Fibroblast of mammary gland (primary cell): ENCODE data around the gene GRM3.

Source experiments
- DNase-seq: peaks from one replicate; pipeline ENCODE4 v3.0.0-alpha.2; 2010; ENCODE audit warnings: low read depth
- H3K4me3 ChIP-seq: 2 replicates; pipeline ENCODE4 v1.5.1; 2011; ENCODE audit warnings: low read depth, mild to moderate bottlenecking, low read length, moderate library complexity; ENCODE audit not compliant: control insufficient read depth
- CTCF ChIP-seq: conservative IDR thresholded peaks from 2 replicates; pipeline ENCODE4 v1.5.1; 2011; ENCODE audit warnings: low read depth, low read length, inconsistent platforms; ENCODE audit not compliant: control insufficient read depth, insufficient read depth

The GRM3 gene

GRCh38 chr7:86826948-86827347, 183.2 kb downstream of the GRM3 start:
- H3K4me3 ChIP-seq, result no peak overlapping the region
- no peak for TF ChIP-seq CTCF

GRCh38 chr7:86833360-86833759, 189.7 kb downstream of the GRM3 start:
- H3K4me3 ChIP-seq, result no peak overlapping the region
- DNase-seq, result no peak
- no peak for TF ChIP-seq CTCF

More at GRCh38 chr7:86826948-86827347, 183.2 kb downstream of the GRM3 start:
- DNase-seq, result no peak

- TF ChIP-seq CTCF, result no peak
- no peak overlapping the region for H3K4me3 ChIP-seq
- no peak for DNase-seq
These were observed 193.5 kb downstream of the GRM3 start for GRCh38 chr7:86837235-86837634.

- no peak for DNase-seq
- no peak for TF ChIP-seq CTCF
- no peak overlapping the region for H3K4me3 ChIP-seq
These were observed 200.9 kb downstream of the GRM3 start for GRCh38 chr7:86844608-86845007.

- TF ChIP-seq CTCF, result no peak
- no peak for DNase-seq
- H3K4me3 ChIP-seq, result no peak overlapping the region
These were observed 202.9 kb downstream of the GRM3 start for GRCh38 chr7:86846494-86847190.

GRCh38 chr7:86848226-86848625, 204.5 kb downstream of the GRM3 start:
- no peak for DNase-seq
- H3K4me3 ChIP-seq, result no peak overlapping the region
- TF ChIP-seq CTCF, result no peak

GRCh38 chr7:86851566-86851965, 207.9 kb downstream of the GRM3 start:
- DNase-seq, result no peak
- no peak for TF ChIP-seq CTCF
- no peak overlapping the region for H3K4me3 ChIP-seq
